Adipocyte (in vitro differentiated cells): ENCODE measurements around the gene TTYH2.

Experiments
- DNase-seq: peaks from one replicate; pipeline ENCODE4 v3.0.0-alpha.2; 2015; ENCODE audit warnings: low read depth
- H3K27me3 ChIP-seq: replicated peaks from 2 replicates; pipeline ENCODE4 v1.7.0; 2013; ENCODE audit warnings: mild to moderate bottlenecking, low read length, moderate library complexity; ENCODE audit not compliant: control insufficient read depth, insufficient read depth
- H3K36me3 ChIP-seq: 2 replicates; pipeline ENCODE4 v1.7.0; 2013; ENCODE audit warnings: low read length, mild to moderate bottlenecking, moderate library complexity; ENCODE audit not compliant: control insufficient read depth, insufficient read depth, severe bottlenecking
- H3K4me1 ChIP-seq: 2 replicates; pipeline ENCODE4 v1.7.0; 2013; ENCODE audit warnings: mild to moderate bottlenecking, low read length, moderate library complexity; ENCODE audit not compliant: control insufficient read depth, insufficient read depth
- H3K4me3 ChIP-seq: 2 replicates; pipeline ENCODE4 v1.7.0; 2013; ENCODE audit warnings: mild to moderate bottlenecking, low read length, moderate library complexity
- H3K9ac ChIP-seq: 2 replicates; pipeline ENCODE4 v1.7.0; 2013; ENCODE audit warnings: mild to moderate bottlenecking, low read length, moderate library complexity
- H3K9me3 ChIP-seq: 2 replicates; pipeline ENCODE4 v1.7.0; 2013; ENCODE audit warnings: mild to moderate bottlenecking, low read length, moderate library complexity; ENCODE audit not compliant: control insufficient read depth

TTYH2 gene

DNA sequence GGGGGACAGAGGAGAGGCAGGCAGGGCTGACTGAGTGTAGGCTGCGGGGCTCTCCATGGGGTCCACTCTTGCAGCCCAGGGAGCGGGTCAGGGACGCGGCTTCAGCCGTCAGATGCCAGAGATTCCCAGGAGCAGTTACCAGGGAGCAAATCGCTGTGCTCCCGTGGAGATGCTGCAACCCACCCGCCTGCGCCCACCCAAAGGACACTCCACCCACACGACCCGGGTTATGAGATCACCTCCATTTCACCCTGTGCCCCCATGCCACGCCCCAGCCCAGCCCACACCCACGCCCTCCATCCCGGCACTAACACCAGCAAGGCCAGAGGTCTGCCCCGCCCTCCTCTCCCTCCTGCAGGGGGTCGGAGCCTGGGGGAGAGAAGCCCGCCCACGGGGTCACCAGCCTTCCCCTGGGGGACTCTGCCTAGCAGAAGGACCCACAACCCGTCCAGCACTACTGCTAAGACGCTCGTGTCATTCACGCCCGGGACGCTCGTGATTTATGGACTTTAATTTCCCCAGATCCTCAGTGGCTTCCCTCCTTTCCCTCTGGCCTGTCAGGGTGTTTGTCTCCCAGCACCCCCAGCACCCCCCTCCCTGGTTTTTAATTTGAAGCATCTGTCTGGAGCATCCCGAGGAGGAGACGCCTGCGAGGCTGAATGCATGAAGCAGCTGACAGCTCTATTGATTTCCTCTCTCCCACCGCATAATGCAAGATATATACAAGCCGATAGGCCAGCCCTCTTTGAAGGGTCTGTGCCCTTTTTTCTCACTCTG is 16.6 kb upstream of the TTYH2 start:
- H3K4me1 ChIP-seq: peaks cover 2% of the 10 kb centered on the region
- H3K27me3 ChIP-seq: peaks cover 68% of the 10 kb centered on the region
- no peak for DNase-seq
- H3K9me3 ChIP-seq: no peaks in the 10 kb centered on the region
- no peak overlapping the region for H3K9ac ChIP-seq
- no peaks in the 10 kb centered on the region for H3K36me3 ChIP-seq
- H3K4me3 ChIP-seq: no peak overlapping the region

DNA sequence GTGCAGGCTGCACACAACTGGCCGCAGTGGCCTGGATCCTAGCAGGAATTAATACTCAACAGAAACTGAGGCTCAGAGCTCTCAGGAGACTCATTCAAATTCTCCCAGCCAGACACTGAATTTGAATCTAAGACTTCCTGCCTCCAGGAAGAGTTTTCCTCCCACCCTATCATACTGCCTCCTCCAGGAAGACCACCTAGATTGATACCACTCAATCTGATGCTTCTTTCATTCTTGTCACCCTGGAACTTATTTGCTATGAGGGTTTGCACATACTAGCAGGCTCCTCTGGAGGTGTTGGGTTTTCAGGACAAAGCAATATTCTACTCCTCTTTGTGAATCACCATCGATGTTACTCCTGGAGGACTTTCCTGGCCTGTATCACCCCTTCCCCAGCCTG is 15.6 kb upstream of the TTYH2 start:
- Histone ChIP-seq H3K9me3 (no peaks in the 10 kb centered on the region), H3K9ac (no peak overlapping the region), H3K4me3 (no peak overlapping the region), H3K4me1 (peaks cover 2% of the 10 kb centered on the region), H3K27me3 (peaks cover 77% of the 10 kb centered on the region), H3K36me3 (no peaks in the 10 kb centered on the region)
- no peak for DNase-seq

DNA sequence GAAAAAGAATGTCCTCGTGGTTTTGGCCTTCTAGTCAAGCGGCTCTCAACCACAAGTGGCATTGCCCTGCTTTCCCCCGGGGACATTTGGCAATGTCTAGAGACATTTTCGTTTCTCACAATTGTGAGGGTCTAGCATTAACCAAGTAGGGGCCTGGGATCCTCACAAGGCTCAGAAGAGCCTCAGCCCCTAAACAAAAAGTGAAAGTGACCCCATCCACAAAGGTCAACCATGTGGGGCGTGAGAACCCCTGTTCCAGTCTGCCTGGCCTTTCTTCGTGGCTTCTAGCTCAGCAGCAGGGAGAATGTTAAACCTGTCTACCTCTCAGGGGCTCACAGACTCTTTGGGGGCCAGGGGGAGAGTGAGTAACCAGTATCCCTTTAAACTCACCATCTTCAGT is 14.7 kb upstream of the TTYH2 start:
- peaks cover 2% of the 10 kb centered on the region for H3K4me1 ChIP-seq
- no peak overlapping the region for H3K9ac ChIP-seq
- H3K4me3 ChIP-seq: no peak overlapping the region
- DNase-seq: no peak
- H3K27me3 ChIP-seq: peaks cover 71% of the 10 kb centered on the region
- no peaks in the 10 kb centered on the region for H3K9me3 ChIP-seq
- H3K36me3 ChIP-seq: no peaks in the 10 kb centered on the region

DNA sequence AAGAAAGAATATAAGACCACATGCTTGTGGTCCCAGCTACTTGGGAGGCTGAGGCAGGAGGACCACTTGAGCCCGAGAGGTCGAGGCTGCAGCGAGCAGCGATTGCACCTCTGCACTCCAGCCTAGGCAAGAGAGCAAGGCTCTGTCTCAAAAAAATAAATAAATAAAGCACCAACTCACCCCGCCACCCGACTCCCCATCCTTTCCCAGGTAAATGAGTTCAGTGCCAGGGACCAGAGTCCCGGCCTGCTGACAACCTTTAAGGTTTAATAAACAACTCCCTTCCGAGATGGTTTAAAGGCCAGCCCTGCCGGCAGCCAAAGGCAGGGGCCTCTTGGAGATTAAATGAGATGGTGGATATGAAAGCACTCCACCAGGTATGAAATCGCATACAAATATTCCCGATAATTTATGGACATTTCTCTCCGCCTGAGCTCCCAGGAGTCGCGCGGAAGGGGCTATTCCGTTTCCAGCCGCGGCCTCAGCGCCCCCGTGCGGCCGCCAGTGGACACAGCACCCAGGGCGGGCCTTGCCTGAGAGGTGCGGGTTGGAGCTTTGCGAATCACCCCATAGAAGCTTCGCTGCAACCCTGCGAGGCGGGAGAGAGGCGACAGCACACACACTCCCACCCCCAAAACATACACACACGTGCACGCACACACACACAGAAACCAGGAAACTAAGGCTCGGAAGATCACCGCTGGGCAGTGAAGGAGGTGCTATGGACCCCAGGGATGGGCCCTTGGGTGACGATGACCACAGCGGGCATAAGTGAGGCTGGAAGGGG is 13.9 kb upstream of the TTYH2 start:
- DNase-seq: peak; percentile 68
- peaks cover 66% of the 10 kb centered on the region for H3K27me3 ChIP-seq
- H3K4me3 ChIP-seq: no peak overlapping the region

DNA sequence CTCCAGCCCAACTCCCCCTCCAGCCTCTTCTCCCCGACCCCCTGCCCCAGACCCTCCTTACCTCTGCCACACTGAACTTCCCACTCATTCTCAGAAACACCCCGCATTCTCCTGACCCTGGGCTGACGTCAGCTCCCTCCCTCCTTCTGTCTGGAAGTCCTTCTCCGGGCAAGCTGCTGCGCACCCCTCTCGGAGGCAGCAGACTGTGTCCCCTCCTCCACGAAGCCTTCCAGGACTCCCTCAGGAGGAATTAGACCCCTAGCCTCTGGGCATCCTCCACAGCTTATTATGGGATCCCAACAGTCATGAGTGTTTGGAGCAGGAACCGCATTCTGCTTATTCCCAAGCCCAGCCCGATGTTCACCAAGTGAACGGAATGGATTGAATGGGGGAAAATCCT is 13.3 kb upstream of the TTYH2 start:
- H3K9me3 ChIP-seq: no peaks in the 10 kb centered on the region
- peaks cover 10% of the 10 kb centered on the region for H3K4me1 ChIP-seq
- H3K9ac ChIP-seq: no peak overlapping the region
- H3K4me3 ChIP-seq: no peak overlapping the region
- H3K36me3 ChIP-seq: peaks cover 4% of the 10 kb centered on the region
- DNase-seq: no peak
- H3K27me3 ChIP-seq: peaks cover 60% of the 10 kb centered on the region

More for the DNA sequence above, 13.9 kb upstream of the TTYH2 start:
- Histone ChIP-seq H3K9me3 (no peaks in the 10 kb centered on the region), H3K4me1 (peaks cover 4% of the 10 kb centered on the region), H3K36me3 (no peaks in the 10 kb centered on the region), H3K9ac (no peak overlapping the region)

DNA sequence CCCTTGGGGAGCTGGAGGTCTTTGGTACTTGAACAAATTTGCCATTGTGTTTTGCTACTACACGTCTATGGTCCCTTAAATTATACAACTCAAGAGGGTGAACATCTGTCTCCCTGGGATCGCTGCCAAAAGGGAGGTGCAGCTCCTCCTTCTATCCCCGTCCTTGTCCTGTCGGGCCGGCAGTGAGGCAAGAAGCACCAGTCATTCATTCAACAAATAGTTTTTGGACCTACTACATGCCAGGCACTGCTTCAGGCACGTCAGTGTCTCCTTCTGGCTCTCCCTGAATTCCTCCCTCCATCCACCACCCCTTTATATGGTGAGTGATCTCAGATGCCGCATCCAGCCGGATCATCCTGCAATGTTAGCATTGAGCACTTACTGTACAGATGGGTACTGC is 12.1 kb upstream of the TTYH2 start:
- H3K9ac ChIP-seq: no peak overlapping the region
- peaks cover 15% of the 10 kb centered on the region for H3K36me3 ChIP-seq
- DNase-seq: no peak
- H3K4me3 ChIP-seq: no peak overlapping the region
- no peaks in the 10 kb centered on the region for H3K9me3 ChIP-seq
- peaks cover 21% of the 10 kb centered on the region for H3K4me1 ChIP-seq
- H3K27me3 ChIP-seq: peaks cover 48% of the 10 kb centered on the region

DNA sequence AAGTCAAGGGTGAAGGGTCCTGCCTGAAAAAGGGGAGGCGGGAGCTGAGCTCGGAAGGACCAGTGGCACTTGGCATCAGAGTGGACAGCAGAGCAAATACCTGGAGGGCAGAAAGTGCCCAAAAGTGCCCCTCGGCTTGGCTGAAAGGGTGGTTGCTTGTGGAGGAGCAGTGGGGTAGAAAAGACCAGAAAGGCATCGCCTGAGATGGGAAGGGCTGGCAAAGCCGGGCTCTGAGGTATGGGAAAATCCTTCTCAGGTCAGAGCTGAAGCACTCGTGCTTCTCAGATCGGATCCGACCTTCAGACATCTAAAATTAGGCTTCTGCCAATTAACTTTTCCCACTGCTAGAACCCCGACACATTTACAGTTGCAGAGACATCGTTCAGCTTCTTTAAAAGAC is 11.4 kb upstream of the TTYH2 start:
- Histone ChIP-seq H3K36me3 (peaks cover 20% of the 10 kb centered on the region), H3K4me1 (peaks cover 25% of the 10 kb centered on the region), H3K9ac (no peak overlapping the region), H3K27me3 (peaks cover 42% of the 10 kb centered on the region), H3K4me3 (no peak overlapping the region), H3K9me3 (no peaks in the 10 kb centered on the region)
- DNase-seq: no peak

DNA sequence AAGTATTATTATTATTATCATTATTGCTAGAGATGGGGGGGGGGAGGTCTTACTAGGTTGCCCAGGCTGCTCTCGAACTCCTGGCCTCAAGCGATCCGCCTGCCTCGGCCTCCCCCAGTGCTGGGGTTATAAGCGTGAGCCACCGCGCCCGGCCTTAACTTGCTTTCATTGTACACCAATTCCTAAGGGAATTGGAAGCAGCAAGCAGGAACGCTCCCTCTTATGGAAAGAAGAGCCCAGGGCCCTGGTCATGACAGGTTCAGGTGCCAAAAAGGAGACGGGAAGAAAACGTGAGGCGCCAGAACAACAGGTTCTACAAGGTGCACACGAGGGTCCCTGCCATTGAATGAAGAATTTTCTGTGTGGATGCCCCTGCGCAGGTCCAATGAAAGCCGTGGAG is 10.4 kb upstream of the TTYH2 start:
- H3K9ac ChIP-seq: no peak overlapping the region
- peaks cover 32% of the 10 kb centered on the region for H3K27me3 ChIP-seq
- no peak for DNase-seq
- H3K9me3 ChIP-seq: no peaks in the 10 kb centered on the region
- peaks cover 30% of the 10 kb centered on the region for H3K36me3 ChIP-seq
- H3K4me3 ChIP-seq: no peak overlapping the region
- H3K4me1 ChIP-seq: peaks cover 28% of the 10 kb centered on the region

DNA sequence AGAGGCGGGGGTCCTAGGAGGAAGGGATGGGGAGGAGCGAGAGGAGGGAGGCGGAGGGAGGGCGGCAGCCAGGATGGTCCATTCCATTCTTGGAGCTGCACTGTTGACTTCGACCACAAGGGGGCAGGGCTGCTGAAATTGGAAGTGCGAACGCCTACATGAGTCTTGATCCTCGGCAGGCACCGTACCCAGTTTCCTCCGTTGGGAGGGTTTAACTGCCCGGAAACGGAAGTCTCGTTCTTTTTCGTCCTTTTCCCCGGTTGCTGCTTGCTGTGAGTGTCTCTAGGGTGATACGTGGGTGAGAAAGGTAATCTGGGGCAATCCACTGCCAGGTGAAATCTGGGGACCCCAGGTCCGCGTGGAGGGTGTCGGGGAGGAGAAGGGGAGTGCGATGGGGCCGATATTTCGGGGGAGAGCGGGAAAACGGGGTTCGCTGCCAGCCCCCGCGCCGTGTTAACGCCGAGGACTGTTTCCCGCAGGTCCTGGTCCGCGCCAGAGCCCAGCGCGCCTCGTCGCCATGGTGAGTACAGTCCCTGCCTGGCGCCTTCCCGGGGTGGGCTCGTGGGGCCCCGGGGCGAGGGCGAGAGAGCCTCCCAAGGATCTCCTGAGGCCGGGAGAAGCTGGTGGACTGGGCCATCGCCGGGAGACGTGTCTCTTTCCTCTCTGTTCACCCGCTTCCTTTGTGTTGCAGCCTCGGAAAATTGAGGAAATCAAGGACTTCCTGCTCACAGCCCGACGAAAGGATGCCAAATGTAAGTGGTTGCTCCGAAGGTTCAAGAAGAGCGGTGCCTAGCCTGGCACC is 9.7 kb upstream of the TTYH2 start, which contains the start of gene RPL38:
Gene RPL38, plus strand, starts transcription at position 240 of the 802 bp plus-strand sequence. Its CDS starts 278 bp downstream, at position 518.
- peak within 1 kb of the TSS; percentile 100 for H3K4me3 ChIP-seq
- peaks cover 29% of the 10 kb centered on the region for H3K4me1 ChIP-seq
- H3K9ac ChIP-seq: peak within 1 kb of the TSS; percentile 98
- peak; percentile 99 for DNase-seq
- no peaks in the 10 kb centered on the region for H3K9me3 ChIP-seq
- peaks cover 26% of the 10 kb centered on the region for H3K27me3 ChIP-seq
- H3K36me3 ChIP-seq: peaks cover 37% of the 10 kb centered on the region

DNA sequence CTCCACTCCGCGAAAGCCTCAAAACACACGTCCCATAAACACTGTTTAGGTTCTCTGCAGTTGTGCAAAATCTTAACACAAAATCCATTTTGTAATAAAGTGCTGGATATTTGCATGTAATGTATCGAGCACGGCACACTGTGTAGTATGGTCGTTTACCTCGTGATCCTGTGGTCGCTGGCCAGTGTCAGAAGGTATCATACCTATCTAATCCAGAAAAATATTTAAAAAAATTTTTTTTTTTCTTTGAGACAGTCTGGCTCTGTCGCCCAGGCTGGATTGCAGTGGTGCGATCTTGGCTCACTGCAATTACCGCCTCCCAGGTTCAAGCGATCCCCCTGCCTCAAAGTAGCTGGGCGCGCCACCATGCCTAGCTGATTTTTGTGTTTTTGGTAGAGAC is 8.9 kb upstream of the TTYH2 start:
- peak overlapping the region; percentile 100 for H3K4me3 ChIP-seq
- H3K4me1 ChIP-seq: peaks cover 31% of the 10 kb centered on the region
- H3K27me3 ChIP-seq: peaks cover 22% of the 10 kb centered on the region
- peaks cover 45% of the 10 kb centered on the region for H3K36me3 ChIP-seq
- no peaks in the 10 kb centered on the region for H3K9me3 ChIP-seq
- no peak for DNase-seq
- peak overlapping the region; percentile 98 for H3K9ac ChIP-seq

DNA sequence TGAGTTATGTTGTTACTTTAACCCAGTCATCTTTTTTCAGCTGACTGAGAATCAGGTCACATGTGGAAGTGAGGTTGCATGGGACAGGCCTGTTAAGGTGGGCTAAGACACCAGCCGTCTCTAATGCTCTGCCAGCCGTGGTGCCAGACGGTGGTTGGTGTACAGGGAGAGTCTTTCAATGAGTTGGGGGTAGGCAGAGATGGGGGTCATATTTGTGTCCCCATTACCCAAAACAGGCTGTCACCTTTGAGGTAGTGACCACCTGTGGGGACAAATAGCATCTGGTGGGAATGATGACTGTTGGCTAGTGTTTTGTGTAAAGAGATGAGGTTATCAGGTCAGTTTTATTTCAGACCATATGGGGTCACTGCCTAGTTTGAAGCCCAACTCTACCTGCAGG is 8.1 kb upstream of the TTYH2 start:
- Histone ChIP-seq H3K9me3 (no peaks in the 10 kb centered on the region), H3K4me1 (peaks cover 30% of the 10 kb centered on the region), H3K4me3 (peak overlapping the region; percentile 100), H3K27me3 (peaks cover 15% of the 10 kb centered on the region), H3K9ac (peak overlapping the region; percentile 98), H3K36me3 (peaks cover 53% of the 10 kb centered on the region)
- no peak for DNase-seq
